BJ (cell line): ENCODE measurements around the gene RRP36. TPM values are rescaled to one million over a fixed set of nuclear protein-coding genes. Genes with fewer than 3 reads are reported as not detected.

Source experiments
- CTCF ChIA-PET: fragments of 350-600 bp; formaldehyde crosslinking; extraction: SDS; loops from one replicate; lab custom pipeline; 2021; ENCODE audit warnings: antibody characterized with exemption, inconsistent platforms; lab: Yijun Ruan, JAX
- POLR2A ChIA-PET: fragments of 300-600 bp; sonication (Branson Sonifier 250); formaldehyde crosslinking; extraction: SDS; loops from one replicate; lab custom pipeline; 2021; ENCODE audit warnings: antibody characterized with exemption; lab: Charles Lee
- DNase-seq: peaks from one replicate; pipeline ENCODE4 v3.0.0-alpha.2; 2011; ENCODE audit warnings: low read depth
- H3K27me3 ChIP-seq: 2 replicates; pipeline ENCODE4 v1.6.0; 2011; ENCODE audit warnings: low read length; ENCODE audit not compliant: control insufficient read depth, insufficient read depth
- H3K36me3 ChIP-seq: 2 replicates; pipeline ENCODE4 v1.5.1; 2011; ENCODE audit warnings: low read length; ENCODE audit not compliant: control insufficient read depth, insufficient read depth
- H3K4me3 ChIP-seq: 2 replicates; pipeline ENCODE4 v1.5.1; 2011; ENCODE audit warnings: low read depth, mild to moderate bottlenecking, control low read depth, low read length
- polyA plus RNA-seq: library from polyadenylated mRNA; depleted of rRNA; stranded (reverse); fragments of >200 nt; gene quantifications from 2 replicates; pipeline ENCODE4 v1.2.3, GENCODE V29; 2011
- TF ChIP-seq, protein P1 (sequence below): IDR thresholded peaks from 2 replicates; pipeline ENCODE4 v1.5.1; 2011; ENCODE audit warnings: low read depth, mild to moderate bottlenecking, control low read depth, inconsistent platforms, low read length, moderate library complexity; ENCODE audit not compliant: insufficient read depth

The RRP36 gene
- polyA plus RNA-seq, 1 experiment, result 43.1 TPM

DNA sequence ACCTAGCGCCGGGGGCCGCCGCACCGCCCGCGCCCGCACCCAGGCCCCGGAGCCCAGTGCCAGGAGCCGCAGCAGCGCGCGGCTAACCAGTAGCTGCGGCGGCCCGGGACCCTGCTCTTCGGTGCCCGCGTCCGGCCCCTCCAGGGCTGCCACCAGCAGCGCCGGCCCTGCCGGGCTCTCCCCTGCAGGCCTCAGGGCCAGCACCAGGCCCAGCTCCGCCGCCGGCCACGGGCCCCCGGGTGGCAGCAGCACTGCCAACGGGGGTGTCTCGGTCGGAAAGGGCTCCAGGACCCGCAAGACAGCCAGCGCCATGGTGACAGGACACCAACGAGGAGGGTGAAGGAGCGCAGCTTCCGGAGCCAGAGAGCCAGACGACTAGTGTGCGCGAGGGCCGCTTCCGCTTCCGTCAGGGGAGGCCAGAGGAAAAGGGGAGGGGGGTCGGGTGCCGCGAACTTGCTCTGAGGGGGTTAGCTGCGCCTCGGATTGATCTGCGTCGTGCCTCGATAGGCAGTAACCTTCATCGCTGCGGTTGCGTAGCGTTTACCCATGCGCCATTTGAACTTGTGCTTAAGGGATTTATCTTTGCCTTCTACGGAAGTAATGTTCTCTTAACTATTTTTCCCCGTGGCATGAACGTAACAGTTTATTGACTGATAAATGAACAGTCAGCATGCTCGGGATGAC is 42.4 kb upstream of the RRP36 start, which contains the start of gene PEX6:
Gene PEX6 (minus strand): TSS at position 343 of the 684 bp plus-strand sequence. CDS start 31 bp downstream, at position 312.
- POLR2A ChIA-PET, result interaction anchor here (0.6 kb wide), 2 partner anchors 11 to 839 kb away, joined by 4 to 5 read pairs; no protein-coding TSS in a partner anchor
- H3K4me3 ChIP-seq, result peak within 1 kb of the TSS; percentile 72
- DNase-seq, result no peak
- TF ChIP-seq, protein P1, sequence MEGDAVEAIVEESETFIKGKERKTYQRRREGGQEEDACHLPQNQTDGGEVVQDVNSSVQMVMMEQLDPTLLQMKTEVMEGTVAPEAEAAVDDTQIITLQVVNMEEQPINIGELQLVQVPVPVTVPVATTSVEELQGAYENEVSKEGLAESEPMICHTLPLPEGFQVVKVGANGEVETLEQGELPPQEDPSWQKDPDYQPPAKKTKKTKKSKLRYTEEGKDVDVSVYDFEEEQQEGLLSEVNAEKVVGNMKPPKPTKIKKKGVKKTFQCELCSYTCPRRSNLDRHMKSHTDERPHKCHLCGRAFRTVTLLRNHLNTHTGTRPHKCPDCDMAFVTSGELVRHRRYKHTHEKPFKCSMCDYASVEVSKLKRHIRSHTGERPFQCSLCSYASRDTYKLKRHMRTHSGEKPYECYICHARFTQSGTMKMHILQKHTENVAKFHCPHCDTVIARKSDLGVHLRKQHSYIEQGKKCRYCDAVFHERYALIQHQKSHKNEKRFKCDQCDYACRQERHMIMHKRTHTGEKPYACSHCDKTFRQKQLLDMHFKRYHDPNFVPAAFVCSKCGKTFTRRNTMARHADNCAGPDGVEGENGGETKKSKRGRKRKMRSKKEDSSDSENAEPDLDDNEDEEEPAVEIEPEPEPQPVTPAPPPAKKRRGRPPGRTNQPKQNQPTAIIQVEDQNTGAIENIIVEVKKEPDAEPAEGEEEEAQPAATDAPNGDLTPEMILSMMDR, result no peak
- CTCF ChIA-PET, result interaction anchor here (0.9 to 3.1 kb wide), 8 partner anchors 8 to 164 kb away, joined by 3 to 14 read pairs (median 3); partner anchors contain the start of gene GNMT
- no peaks in the 10 kb centered on the region for H3K36me3 ChIP-seq
- no peaks in the 10 kb centered on the region for H3K27me3 ChIP-seq

DNA sequence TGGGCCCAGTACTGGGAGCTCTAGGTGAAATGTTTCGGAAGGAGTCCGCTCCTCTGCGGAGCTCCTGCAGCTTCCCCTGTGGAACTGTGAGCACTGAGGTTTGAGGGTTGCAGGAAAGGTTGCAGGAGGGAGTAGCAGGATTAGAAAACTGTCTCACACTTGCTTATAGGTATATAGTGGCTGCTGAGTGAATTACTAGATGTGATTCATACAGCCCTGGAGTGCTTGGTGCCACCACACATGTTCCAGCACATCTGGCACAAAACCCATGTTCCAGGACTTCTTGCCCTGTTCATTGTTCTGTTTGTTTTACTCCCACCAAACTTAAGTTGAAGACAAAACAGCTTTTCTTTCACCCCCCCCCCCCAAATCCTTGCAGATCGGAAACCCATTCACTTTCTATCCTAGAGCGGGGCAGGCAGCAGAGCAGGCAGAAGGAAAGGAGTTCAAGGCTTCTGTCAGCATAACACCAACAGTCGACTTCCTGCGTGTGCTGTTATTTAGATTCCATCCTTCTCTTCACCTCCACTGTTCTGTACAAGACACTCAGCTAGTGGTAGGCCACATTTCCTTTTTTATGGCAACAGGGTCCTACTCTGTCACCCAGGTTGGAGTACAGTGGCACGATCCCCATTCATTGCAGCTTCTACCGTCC is 41.8 kb upstream of the RRP36 start:
- CTCF ChIA-PET, result interaction anchor here (1.0 to 3.1 kb wide), 6 partner anchors 8 to 164 kb away, joined by 3 to 14 read pairs (median 3); partner anchors contain the start of gene GNMT
- POLR2A ChIA-PET, result no interaction called here

DNA sequence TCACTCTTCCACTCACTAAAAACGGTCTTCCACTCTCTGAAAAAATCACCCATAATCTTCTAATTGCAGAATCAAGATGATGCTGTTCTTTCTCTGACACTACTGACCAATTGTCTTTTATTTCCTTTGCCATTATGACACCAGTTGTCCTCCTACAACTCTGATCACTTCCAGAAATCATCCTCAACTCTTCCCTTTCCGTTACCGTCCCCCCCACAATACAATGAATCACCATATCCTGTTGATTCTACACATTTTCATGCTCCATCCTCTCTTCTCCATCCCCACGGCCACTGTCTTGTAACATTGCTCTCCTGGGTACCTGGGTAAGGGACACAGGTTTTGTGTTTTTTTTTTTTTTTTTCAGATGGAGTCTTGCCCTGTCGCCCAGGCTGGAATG is 39.6 kb upstream of the RRP36 start:
- CTCF ChIA-PET, result interaction anchor here (0.6 kb wide), 2 partner anchors 35 to 906 kb away, joined by 3 to 4 read pairs; no protein-coding TSS in a partner anchor
- TF ChIP-seq, protein P1, result no peak
- Histone ChIP-seq H3K27me3 (no peaks in the 10 kb centered on the region), H3K36me3 (no peaks in the 10 kb centered on the region), H3K4me3 (no peak overlapping the region)
- POLR2A ChIA-PET, result no interaction called here
- no peak for DNase-seq

More for the DNA sequence above, 41.8 kb upstream of the RRP36 start:
- Histone ChIP-seq H3K27me3 (no peaks in the 10 kb centered on the region), H3K4me3 (peak overlapping the region; percentile 72), H3K36me3 (no peaks in the 10 kb centered on the region)
- TF ChIP-seq, protein P1, result no peak
- no peak for DNase-seq

DNA sequence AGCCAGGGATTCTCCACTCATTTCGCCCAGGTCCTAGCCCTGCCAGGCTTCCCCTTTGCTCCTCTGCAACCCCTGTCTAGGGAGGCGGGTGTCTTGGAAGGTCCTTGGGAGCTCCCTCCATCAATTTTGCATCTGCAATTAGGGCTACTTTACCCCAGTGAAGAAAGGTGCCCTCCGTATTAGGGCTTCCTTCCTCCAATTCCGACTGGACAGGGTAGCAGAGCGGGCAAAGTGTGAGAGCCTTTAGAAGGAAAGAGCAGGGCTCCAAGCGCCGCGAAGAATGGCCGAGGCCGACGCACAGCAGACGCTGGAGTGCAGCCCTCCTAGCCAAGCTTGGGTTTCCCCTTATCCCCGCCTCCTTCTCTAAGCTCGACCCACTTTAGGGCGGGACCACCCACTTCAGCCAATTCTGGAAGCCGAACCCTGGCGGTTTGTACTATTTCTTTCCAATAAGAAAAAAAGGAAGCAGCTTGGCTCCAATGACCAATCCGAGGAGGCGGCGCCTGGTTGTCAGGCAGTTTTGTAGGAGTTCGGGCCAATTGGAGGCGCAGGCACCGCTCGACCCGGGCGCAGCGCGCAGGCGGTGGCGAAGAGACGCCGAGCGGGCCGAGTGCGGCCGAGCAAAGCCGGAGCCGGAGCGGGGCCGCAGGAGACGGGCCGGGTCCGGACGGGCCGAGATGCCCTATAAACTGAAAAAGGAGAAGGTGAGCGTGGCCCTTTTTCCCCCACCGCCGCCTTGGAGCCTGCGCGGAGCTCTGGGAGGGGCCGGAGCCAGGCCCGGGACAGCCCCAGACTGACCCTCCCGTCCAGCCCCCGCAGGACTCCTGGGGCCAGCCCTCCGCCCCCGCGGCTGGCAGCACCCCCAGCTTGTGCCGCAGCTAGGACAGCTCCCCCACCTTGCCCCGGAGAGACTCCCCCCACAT is 37.2 kb upstream of the RRP36 start, which contains the start of gene PPP2R5D:
Gene PPP2R5D (plus strand): TSS at position 570 of the 923 bp plus-strand sequence. CDS start 108 bp downstream, at position 678.
- POLR2A ChIA-PET, result interaction anchor here (0.7 kb wide), 1 partner anchor 69 kb away, joined by 3 read pairs; no protein-coding TSS in a partner anchor
- CTCF ChIA-PET, result interaction anchor here (0.8 to 1.6 kb wide), 4 partner anchors 27 to 245 kb away, joined by 3 to 4 read pairs (median 4); no protein-coding TSS in a partner anchor
- TF ChIP-seq, protein P1, result no peak
- Histone ChIP-seq H3K4me3 (peak within 1 kb of the TSS; percentile 72), H3K27me3 (no peaks in the 10 kb centered on the region), H3K36me3 (0 out of 2 replicates have a peak, but pooled peaks cover 1% of the 10 kb centered on the region)
- DNase-seq, result peak; percentile 94
